HL-60/S4 treated with phorbol 12-myristate 13-acetate at 8.2 ng/mL for 4 days and 3 days (cell line): ENCODE results near the gene AGTPBP1.
"Not testable (repeated sequence)": the region's sequence is repeated elsewhere in the genome, so short reads cannot be mapped to it uniquely, and the experiment has no call there.

Experiments used
- in situ Hi-C: fragments of 300-500 bp; cut with MboI; formaldehyde crosslinking; loops from 2 replicates; pipeline ENCODE4 v1.15.0; 2022; ENCODE audit warnings: low sequenced_read_pairs

AGTPBP1 gene

GRCh38 chr9:85717818-85718217 lies 23.9 kb downstream of the AGTPBP1 start:
- in situ Hi-C loops = not testable (repeated sequence)

GRCh38 chr9:85717220-85717619 lies 24.5 kb downstream of the AGTPBP1 start:
- in situ Hi-C loops = no loop called here

GRCh38 chr9:85716031-85716877 lies 25.5 kb downstream of the AGTPBP1 start:
- in situ Hi-C loops = no loop called here

GRCh38 chr9:85715587-85715986 lies 26.2 kb downstream of the AGTPBP1 start:
- in situ Hi-C loops = no loop called here

- in situ Hi-C loops = no loop called here
These were observed 27.9 kb downstream of the AGTPBP1 start for GRCh38 chr9:85713897-85714296.

GRCh38 chr9:85704744-85705143 lies 37.0 kb downstream of the AGTPBP1 start:
- in situ Hi-C loops = no loop called here

- in situ Hi-C loops = no loop called here
These were observed 38.4 kb downstream of the AGTPBP1 start for GRCh38 chr9:85703398-85703797.

GRCh38 chr9:85702726-85703289 lies 38.9 kb downstream of the AGTPBP1 start:
- in situ Hi-C loops = no loop called here

GRCh38 chr9:85702191-85702590 lies 39.6 kb downstream of the AGTPBP1 start:
- in situ Hi-C loops = no loop called here

GRCh38 chr9:85700330-85700729 lies 41.4 kb downstream of the AGTPBP1 start:
- in situ Hi-C loops = no loop called here

GRCh38 chr9:85688361-85688760 lies 53.4 kb downstream of the AGTPBP1 start:
- in situ Hi-C loops = no loop called here

GRCh38 chr9:85685081-85685480 lies 56.7 kb downstream of the AGTPBP1 start:
- in situ Hi-C loops = no loop called here

GRCh38 chr9:85676790-85677189 lies 65.0 kb downstream of the AGTPBP1 start:
- in situ Hi-C loops = no loop called here

- in situ Hi-C loops = no loop called here
These were observed 74.4 kb downstream of the AGTPBP1 start for GRCh38 chr9:85667374-85667773.

GRCh38 chr9:85666086-85666485 lies 75.7 kb downstream of the AGTPBP1 start:
- in situ Hi-C loops = no loop called here

GRCh38 chr9:85662573-85662972 lies 79.2 kb downstream of the AGTPBP1 start:
- in situ Hi-C loops = no loop called here

- in situ Hi-C loops = no loop called here
These were observed 83.0 kb downstream of the AGTPBP1 start for GRCh38 chr9:85658716-85659115.

GRCh38 chr9:85653153-85653552 lies 88.6 kb downstream of the AGTPBP1 start:
- in situ Hi-C loops = no loop called here

- in situ Hi-C loops = no loop called here
These were observed 94.2 kb downstream of the AGTPBP1 start for GRCh38 chr9:85647571-85647970.

GRCh38 chr9:85645909-85646627 lies 95.7 kb downstream of the AGTPBP1 start:
- in situ Hi-C loops = no loop called here

GRCh38 chr9:85640425-85640824 lies 101.3 kb downstream of the AGTPBP1 start:
- in situ Hi-C loops = no loop called here

- in situ Hi-C loops = no loop called here
These were observed 102.0 kb downstream of the AGTPBP1 start for GRCh38 chr9:85639675-85640186.
